Caco-2 (cell line): ENCODE measurements around the gene TAF5L. TPM values are rescaled to one million over a fixed set of nuclear protein-coding genes. Genes with fewer than 3 reads are reported as not detected.

ENCODE experiments used
- BruUV-seq: library from RNA; stranded (reverse); fragments of 400-500 nt; replicated peaks from 2 replicates; lab custom pipeline; 2021; lab: Mats Ljungman, UMichigan
- CTCF ChIA-PET: fragments of 300-600 bp; sonication (Branson Sonifier 250); formaldehyde crosslinking; loops from one replicate; lab custom pipeline; 2022; ENCODE audit warnings: antibody characterized with exemption; lab: Charles Lee
- POLR2A ChIA-PET: fragments of 300-600 bp; sonication (Branson Sonifier 250); formaldehyde crosslinking; loops from one replicate; lab custom pipeline; 2022; ENCODE audit warnings: antibody characterized with exemption; lab: Charles Lee
- DNase-seq, 2 experiments: peaks; one replicate each; pipeline versions ENCODE4 v3.0.0 to v3.0.0-alpha.2; 2020 to 2022
- H3K27me3 ChIP-seq: replicated peaks from 2 replicates; pipeline ENCODE4 v1.6.0; 2011; ENCODE audit warnings: low read length; ENCODE audit not compliant: control insufficient read depth, insufficient read depth
- H3K36me3 ChIP-seq: 2 replicates; pipeline ENCODE4 v1.5.1; 2011; ENCODE audit warnings: low read length; ENCODE audit not compliant: control insufficient read depth, insufficient read depth
- H3K4me1 ChIP-seq: fragments of 250-450 bp; sonication (Bioruptor Pico); 2 replicates; pipeline ENCODE4 v1.5.1; 2020; ENCODE audit warnings: mild to moderate bottlenecking
- H3K4me3 ChIP-seq: 2 replicates; pipeline ENCODE4 v1.5.1; 2011; ENCODE audit warnings: low read depth, mild to moderate bottlenecking, control low read depth, low read length
- H3K9me3 ChIP-seq: fragments of 250-450 bp; sonication (Bioruptor Pico); 2 replicates; pipeline ENCODE4 v1.5.1; 2020; ENCODE audit warnings: mild to moderate bottlenecking, moderate library complexity
- H3K27ac Mint-ChIP-seq: one replicate; pipeline ENCODE4 v1.8.0; 2022; ENCODE audit warnings: mixed read lengths; ENCODE audit not compliant: unreplicated experiment
- H3K27me3 Mint-ChIP-seq: one replicate; pipeline ENCODE4 v1.8.0; 2022; ENCODE audit warnings: mixed read lengths; ENCODE audit not compliant: insufficient read depth, unreplicated experiment
- H3K36me3 Mint-ChIP-seq: one replicate; pipeline ENCODE4 v1.8.0; 2022; ENCODE audit warnings: mild to moderate bottlenecking, mixed read lengths; ENCODE audit not compliant: insufficient read depth, unreplicated experiment
- H3K4me1 Mint-ChIP-seq: one replicate; pipeline ENCODE4 v1.8.0; 2022; ENCODE audit warnings: low read depth, mixed read lengths; ENCODE audit not compliant: unreplicated experiment
- H3K4me3 Mint-ChIP-seq: one replicate; pipeline ENCODE4 v1.8.0; 2022; ENCODE audit warnings: mild to moderate bottlenecking, moderate library complexity, mixed read lengths; ENCODE audit not compliant: unreplicated experiment
- H3K9me3 Mint-ChIP-seq: one replicate; pipeline ENCODE4 v1.8.0; 2022; ENCODE audit warnings: mixed read lengths; ENCODE audit not compliant: unreplicated experiment
- intact Hi-C: fragments of 100-400 bp; cut with micrococcal nuclease; formaldehyde crosslinking; loops from one replicate; pipeline ENCODE4 v1.10.0; 2022; ENCODE audit not compliant: unreplicated experiment
- total RNA-seq: library from RNA; stranded (reverse); gene quantifications from 2 replicates; pipeline ENCODE4 v1.2.3, GENCODE V29; 2022
- TF ChIP-seq, protein P1 (sequence below), 2 experiments: fragments of 200-600 bp in 1 of 2; IDR thresholded peaks; 1 replicate in 1 of 2; 2 replicates in 1 of 2; pipeline versions ENCODE4 v1.5.1 to v1.8.0; 2011 to 2022; ENCODE audit warnings: antibody characterized with exemption in 1 of 2, control low read depth in 1 of 2, inconsistent platforms in 1 of 2, low read depth in 1 of 2, low read length in 1 of 2, mild to moderate bottlenecking in 1 of 2, moderate library complexity in 1 of 2; ENCODE audit not compliant: insufficient read depth in 1 of 2, severe bottlenecking in 1 of 2, unreplicated experiment in 1 of 2

TAF5L gene
- total RNA-seq, 1 experiment from 2014 or later = 23.8 TPM

DNA sequence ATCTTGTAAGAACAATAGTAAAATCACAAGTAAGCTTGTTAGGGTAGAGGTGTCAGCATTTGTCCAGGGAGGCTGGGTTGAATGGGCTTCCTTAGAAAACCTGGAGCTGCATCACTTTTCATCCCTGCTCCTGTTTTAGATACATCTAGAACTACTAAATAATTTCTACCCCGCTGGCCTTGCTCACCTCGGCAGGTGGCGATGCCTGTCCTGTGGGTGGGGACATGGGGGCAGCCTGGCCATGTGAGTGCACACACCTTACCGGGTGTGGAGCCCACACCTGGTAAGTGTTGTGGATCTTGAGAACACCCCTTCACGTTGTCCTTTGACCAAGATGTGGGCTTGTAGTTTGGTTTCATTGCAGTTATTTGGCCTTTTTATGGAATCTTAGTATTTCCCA, 29.9 kb upstream of the TAF5L start:
- Mint-ChIP-seq H3K9me3 (no peaks in the 10 kb centered on the region), H3K27me3 (no peaks in the 10 kb centered on the region), H3K4me3 (no peak overlapping the region), H3K36me3 (peaks cover 66% of the 10 kb centered on the region), H3K4me1 (no peaks in the 10 kb centered on the region), H3K27ac (no peak overlapping the region)
- Histone ChIP-seq H3K36me3 (no peaks in the 10 kb centered on the region), H3K4me3 (no peak overlapping the region), H3K9me3 (no peaks in the 10 kb centered on the region), H3K27me3 (no peaks in the 10 kb centered on the region), H3K4me1 (no peaks in the 10 kb centered on the region)
- CTCF ChIA-PET = no interaction called here
- intact Hi-C loops = no loop called here
- TF ChIP-seq, protein P1, sequence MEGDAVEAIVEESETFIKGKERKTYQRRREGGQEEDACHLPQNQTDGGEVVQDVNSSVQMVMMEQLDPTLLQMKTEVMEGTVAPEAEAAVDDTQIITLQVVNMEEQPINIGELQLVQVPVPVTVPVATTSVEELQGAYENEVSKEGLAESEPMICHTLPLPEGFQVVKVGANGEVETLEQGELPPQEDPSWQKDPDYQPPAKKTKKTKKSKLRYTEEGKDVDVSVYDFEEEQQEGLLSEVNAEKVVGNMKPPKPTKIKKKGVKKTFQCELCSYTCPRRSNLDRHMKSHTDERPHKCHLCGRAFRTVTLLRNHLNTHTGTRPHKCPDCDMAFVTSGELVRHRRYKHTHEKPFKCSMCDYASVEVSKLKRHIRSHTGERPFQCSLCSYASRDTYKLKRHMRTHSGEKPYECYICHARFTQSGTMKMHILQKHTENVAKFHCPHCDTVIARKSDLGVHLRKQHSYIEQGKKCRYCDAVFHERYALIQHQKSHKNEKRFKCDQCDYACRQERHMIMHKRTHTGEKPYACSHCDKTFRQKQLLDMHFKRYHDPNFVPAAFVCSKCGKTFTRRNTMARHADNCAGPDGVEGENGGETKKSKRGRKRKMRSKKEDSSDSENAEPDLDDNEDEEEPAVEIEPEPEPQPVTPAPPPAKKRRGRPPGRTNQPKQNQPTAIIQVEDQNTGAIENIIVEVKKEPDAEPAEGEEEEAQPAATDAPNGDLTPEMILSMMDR (IDR thresholded peaks at IDR 0.05; ENCODE audit: insufficient read depth in 1 of 2, low read depth in 1 of 2, low read length in 1 of 2, severe bottlenecking in 1 of 2, unreplicated experiment in 1 of 2) = no peak
- POLR2A ChIA-PET = no interaction called here
- no TSS peak for BruUV-seq
- DNase-seq = no peak

DNA sequence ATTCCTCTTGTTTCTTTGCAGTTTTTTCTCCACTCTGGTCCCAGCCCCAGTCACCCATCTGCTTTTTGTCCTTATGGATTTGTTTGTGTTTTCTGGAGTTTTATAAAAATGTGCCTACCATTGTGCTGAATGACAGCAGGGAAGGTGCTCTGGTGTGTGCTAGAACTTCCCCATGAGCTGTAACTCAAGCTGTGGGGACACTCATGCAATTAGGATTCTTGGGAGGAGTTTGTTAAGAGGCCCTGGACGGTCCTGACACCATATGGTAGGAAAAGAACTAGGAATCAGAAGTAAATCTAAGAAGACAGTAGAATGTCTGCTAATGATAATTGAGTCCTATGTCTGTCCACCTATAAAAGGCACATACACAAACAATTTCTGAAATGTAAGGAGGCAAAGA, 27.5 kb upstream of the TAF5L start:
- Histone ChIP-seq H3K36me3 (peaks cover 1% of the 10 kb centered on the region; the same call in 1 of the 2 replicates), H3K9me3 (no peaks in the 10 kb centered on the region), H3K4me1 (no peaks in the 10 kb centered on the region), H3K27me3 (no peaks in the 10 kb centered on the region), H3K4me3 (no peak overlapping the region)
- CTCF ChIA-PET = no interaction called here
- no peaks in the 10 kb centered on the region for H3K4me1 Mint-ChIP-seq
- H3K36me3 Mint-ChIP-seq = peaks cover 66% of the 10 kb centered on the region
- BruUV-seq = no TSS peak
- DNase-seq = no peak
- POLR2A ChIA-PET = no interaction called here
- TF ChIP-seq, protein P1 (IDR thresholded peaks at IDR 0.05; ENCODE audit: insufficient read depth in 1 of 2, low read depth in 1 of 2, low read length in 1 of 2, severe bottlenecking in 1 of 2, unreplicated experiment in 1 of 2) = no peak
- H3K27me3 Mint-ChIP-seq = no peaks in the 10 kb centered on the region
- H3K27ac Mint-ChIP-seq = no peak overlapping the region
- intact Hi-C loops = no loop called here
- no peaks in the 10 kb centered on the region for H3K9me3 Mint-ChIP-seq
- H3K4me3 Mint-ChIP-seq = no peak overlapping the region

DNA sequence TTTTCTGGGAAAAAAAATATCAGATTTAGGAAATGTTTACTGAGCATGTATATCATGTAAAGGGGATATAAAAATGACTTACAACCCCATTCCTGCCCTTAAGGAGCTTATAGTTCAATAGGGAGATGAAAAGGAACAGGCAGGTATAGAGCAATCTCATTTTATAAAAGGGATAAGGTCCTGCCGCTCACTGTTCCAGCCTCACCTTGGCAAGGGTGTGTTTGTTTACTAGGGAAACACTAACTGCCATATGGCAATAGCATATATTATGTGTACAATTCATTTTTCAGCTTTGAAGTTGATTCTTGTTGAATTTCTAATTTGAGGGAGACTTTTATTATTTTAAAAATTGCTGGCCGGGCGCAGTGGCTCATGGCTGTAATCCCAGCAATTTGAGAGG, 25.6 kb upstream of the TAF5L start:
- TF ChIP-seq, protein P1 (IDR thresholded peaks at IDR 0.05; ENCODE audit: insufficient read depth in 1 of 2, low read depth in 1 of 2, low read length in 1 of 2, severe bottlenecking in 1 of 2, unreplicated experiment in 1 of 2) = no peak
- peaks cover 59% of the 10 kb centered on the region for H3K36me3 Mint-ChIP-seq
- no peaks in the 10 kb centered on the region for H3K9me3 ChIP-seq
- H3K27me3 Mint-ChIP-seq = no peaks in the 10 kb centered on the region
- H3K9me3 Mint-ChIP-seq = no peaks in the 10 kb centered on the region
- no peaks in the 10 kb centered on the region for H3K4me1 Mint-ChIP-seq
- no peaks in the 10 kb centered on the region for H3K27me3 ChIP-seq
- intact Hi-C loops = no loop called here
- POLR2A ChIA-PET = interaction anchor here (0.6 kb wide), 1 partner anchor 27 kb away, joined by 3 read pairs; no protein-coding TSS in a partner anchor
- no TSS peak for BruUV-seq
- no peak overlapping the region for H3K27ac Mint-ChIP-seq
- peaks cover 1% of the 10 kb centered on the region; the same call in 1 of the 2 replicates for H3K36me3 ChIP-seq
- H3K4me1 ChIP-seq = no peaks in the 10 kb centered on the region
- CTCF ChIA-PET = no interaction called here
- no peak overlapping the region for H3K4me3 Mint-ChIP-seq
- H3K4me3 ChIP-seq = no peak overlapping the region
- DNase-seq = no peak
